GM13977 (cell line): Measurements from ENCODE around the gene SLAMF1.

Experiments used
- DNase-seq: peaks from one replicate; pipeline ENCODE4 v3.0.0; 2012; ENCODE audit warnings: low spot score
- in situ Hi-C: fragments of 300-500 bp; cut with MboI; formaldehyde crosslinking; loops from one replicate; pipeline ENCODE4 v1.12.0; 2022; ENCODE audit warnings: low sequenced_read_pairs, low pct_unique_long_range_greater_than_20kb, mixed read lengths, inconsistent platforms; ENCODE audit not compliant: unreplicated experiment
- TF ChIP-seq, protein P1 (sequence below): IDR thresholded peaks from 2 replicates; pipeline ENCODE4 v1.5.1; 2012; ENCODE audit warnings: mild to moderate bottlenecking, control low read depth; ENCODE audit not compliant: insufficient read depth; ENCODE audit errors: extremely low read depth, missing control alignments

The SLAMF1 gene

DNA sequence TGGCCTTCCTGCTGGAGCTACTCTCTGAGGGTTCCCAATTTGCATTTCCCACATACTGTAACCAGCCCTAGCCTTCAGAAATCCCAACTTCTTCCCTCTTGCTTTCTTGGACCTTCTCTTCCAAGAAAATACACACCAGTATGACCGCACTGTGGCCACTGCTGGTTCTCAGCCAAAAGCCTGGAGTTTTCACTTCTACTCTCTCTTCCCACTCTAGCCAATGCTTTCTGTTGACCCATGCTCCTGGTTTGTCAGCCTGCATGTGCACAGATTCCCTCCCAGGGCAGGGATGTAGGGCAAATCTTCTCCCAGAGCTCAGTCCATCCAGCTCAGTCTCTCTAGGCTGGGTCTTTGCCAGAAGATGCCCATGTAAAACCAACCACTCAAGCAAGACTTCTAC is 664 bp downstream of the SLAMF1 start:
- DNase-seq, result no peak
- in situ Hi-C loops, result no loop called here
- TF ChIP-seq, protein P1, sequence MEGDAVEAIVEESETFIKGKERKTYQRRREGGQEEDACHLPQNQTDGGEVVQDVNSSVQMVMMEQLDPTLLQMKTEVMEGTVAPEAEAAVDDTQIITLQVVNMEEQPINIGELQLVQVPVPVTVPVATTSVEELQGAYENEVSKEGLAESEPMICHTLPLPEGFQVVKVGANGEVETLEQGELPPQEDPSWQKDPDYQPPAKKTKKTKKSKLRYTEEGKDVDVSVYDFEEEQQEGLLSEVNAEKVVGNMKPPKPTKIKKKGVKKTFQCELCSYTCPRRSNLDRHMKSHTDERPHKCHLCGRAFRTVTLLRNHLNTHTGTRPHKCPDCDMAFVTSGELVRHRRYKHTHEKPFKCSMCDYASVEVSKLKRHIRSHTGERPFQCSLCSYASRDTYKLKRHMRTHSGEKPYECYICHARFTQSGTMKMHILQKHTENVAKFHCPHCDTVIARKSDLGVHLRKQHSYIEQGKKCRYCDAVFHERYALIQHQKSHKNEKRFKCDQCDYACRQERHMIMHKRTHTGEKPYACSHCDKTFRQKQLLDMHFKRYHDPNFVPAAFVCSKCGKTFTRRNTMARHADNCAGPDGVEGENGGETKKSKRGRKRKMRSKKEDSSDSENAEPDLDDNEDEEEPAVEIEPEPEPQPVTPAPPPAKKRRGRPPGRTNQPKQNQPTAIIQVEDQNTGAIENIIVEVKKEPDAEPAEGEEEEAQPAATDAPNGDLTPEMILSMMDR, result no peak

DNA sequence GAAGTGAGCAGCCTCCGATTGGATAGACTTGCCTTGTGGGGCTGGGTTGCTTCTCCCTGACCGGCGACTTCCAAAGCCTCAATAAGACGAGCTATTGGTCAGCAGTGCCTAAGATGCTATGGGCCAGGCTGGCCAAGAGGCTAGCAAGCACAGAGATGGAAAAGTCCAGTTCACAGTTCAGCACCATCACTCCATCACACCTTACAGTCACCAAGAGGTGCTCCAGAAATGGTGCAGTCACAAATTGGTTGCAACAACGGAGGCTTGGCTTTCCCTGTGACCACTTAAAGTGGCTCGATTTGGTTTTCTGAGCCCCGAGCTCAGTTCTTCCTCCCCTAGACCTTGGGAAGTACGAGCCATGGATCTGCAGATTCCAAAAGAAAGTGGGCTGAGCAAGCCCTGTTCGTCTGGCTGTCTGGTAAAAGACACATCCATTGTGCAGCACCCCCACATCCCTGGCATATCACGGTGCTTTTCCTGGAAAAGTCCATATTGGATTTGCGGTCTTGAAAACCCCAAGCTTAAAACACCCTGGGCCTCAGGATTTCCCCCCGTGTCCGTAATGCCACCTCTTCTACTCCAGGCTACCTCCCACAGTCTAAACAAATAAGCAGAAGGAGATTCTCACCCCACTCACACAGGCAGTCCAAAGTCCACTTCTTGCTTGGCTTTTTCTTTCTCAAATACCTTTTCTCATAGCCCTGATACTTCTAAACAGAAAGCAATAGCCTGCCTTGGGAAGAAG is 1.3 kb downstream of the SLAMF1 start:
- no peak for DNase-seq
- TF ChIP-seq, protein P1, result no peak
- in situ Hi-C loops, result no loop called here

DNA sequence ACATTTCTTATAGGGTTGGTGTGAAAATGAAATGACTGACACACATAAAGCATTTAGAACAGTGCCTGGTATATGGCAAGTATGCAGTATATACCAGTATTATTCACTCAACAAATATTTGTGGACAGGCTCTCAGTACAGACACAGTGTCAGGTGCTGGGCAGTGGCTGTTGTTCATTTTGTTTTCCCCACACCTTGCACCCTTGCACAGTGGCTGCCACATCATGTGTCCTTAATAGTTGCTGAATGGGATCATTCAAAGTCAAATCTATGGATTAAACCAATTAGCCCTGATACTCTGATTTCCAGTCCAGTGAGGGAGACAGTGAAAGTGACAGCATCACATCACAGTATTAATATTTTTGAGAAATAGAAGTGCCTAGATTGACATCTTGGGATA is 2.4 kb downstream of the SLAMF1 start:
- TF ChIP-seq, protein P1, result no peak
- in situ Hi-C loops, result no loop called here
- DNase-seq, result no peak

DNA sequence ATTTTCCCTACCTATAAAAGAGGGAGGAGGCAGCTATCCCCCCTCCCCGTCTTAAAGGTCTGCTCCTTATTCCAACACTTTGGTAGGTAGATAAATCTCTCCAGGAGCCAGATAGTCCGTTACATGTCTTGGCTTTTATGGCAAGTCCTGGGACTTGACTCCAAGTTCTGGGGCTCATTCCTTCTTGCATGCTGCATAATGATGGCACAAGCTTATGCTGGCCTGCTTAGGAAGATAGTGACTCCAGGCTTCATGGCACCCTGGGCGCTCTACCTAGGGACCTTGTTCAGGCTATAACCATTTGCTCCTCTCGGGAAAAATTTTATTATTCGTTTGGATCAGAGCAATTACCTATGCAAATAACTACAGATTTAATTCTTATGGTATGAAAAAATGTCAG is 3.7 kb downstream of the SLAMF1 start:
- DNase-seq, result no peak
- in situ Hi-C loops, result no loop called here
- TF ChIP-seq, protein P1, result no peak

DNA sequence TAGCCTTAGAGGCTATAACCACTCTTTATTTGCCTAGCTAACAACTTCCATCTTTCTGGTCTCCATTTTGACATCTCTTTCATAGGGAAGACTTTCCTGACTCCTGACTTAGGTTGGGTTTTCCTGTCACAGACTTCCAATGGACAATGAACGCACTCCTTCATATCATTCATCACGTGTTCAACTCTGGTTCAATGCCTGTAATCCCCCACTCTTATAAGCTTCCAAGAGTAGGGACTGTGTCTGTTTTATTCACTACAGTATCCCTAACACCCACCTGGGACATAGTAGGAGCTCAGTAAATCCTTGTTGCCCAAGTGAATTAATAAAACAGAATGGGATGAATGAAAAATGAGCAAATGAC is 4.6 kb downstream of the SLAMF1 start:
- in situ Hi-C loops, result no loop called here
- no peak for DNase-seq
- TF ChIP-seq, protein P1, result no peak

DNA sequence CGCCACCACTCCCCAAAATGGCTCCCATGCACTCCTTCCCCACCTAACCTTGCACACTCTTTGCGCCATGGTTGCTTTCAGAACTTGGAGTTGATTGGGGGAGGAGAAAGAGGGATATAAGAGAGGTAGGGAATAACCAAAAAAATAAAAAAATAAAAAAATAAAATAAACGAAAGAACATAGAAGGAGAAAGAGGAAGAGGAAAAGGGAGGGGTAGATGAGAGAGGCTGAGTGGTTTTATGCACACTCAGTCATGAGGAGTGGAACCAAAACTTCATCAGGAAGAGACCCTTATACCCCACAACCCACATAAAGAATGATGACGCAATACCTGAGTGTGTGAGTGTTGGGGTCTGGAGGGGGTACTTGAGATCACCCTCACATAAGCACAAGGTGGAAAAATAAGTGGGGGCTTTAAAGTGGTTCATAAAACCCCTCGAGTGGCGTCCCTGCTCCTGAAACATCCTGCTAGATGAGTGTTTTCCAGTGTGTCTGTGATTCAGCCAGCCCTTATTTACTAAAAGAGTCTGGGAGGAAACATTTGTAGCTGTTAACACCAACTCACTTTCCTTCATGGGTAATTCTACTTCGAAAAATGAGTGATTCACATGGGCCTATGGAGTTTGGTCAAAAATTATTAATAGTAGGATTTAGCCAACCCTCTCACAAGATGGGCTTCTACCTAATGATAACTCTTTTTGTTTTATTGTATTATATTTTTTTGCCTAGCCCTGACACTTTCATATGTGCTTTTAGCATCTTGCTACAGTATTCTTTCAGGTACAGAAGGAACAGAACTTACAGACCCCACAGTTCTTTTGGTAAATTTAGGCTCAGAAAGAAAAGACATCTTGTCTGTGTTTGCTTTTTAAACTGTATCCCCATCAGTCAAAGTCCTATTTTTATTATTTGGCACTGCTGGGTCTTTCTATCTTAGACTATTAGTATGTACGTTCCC is 5.2 kb downstream of the SLAMF1 start:
- DNase-seq, result no peak
- in situ Hi-C loops, result no loop called here
- TF ChIP-seq, protein P1, result no peak
